Activated CD8-positive, alpha-beta T cell treated with anti-CD3 and anti-CD28 coated beads for 36 hours (primary cell): Measurements from ENCODE around the gene ATPAF1. TPM values are rescaled to one million over a fixed set of nuclear protein-coding genes. Genes with fewer than 3 reads are reported as not detected.

Experiments used
- ATAC-seq: fragments of 200-7000 bp; cut with Tn5 transposase; one replicate; pipeline ENCODE4 v1.10.0; 2021; ENCODE audit warnings: mild to moderate bottlenecking, moderate library complexity
- CTCF ChIA-PET: fragments of 350-600 bp; sonication (Branson Sonifier 250); formaldehyde crosslinking; loops from one replicate; lab custom pipeline; 2021; ENCODE audit warnings: antibody characterized with exemption; lab: Charles Lee
- POLR2A ChIA-PET: fragments of 350-600 bp; sonication (Branson Sonifier 250); formaldehyde crosslinking; loops from one replicate; lab custom pipeline; 2021; ENCODE audit warnings: antibody characterized with exemption; lab: Charles Lee
- DNase-seq: peaks from one replicate; pipeline ENCODE4 v3.0.0-alpha.2; 2020
- H3K27ac Mint-ChIP-seq: one replicate; pipeline ENCODE4 v1.8.0; 2021; ENCODE audit warnings: mild to moderate bottlenecking, mixed read lengths
- H3K27me3 Mint-ChIP-seq: one replicate; pipeline ENCODE4 v1.8.0; 2021; ENCODE audit warnings: mixed read lengths
- H3K36me3 Mint-ChIP-seq: one replicate; pipeline ENCODE4 v1.8.0; 2021; ENCODE audit warnings: low read depth, mixed read lengths
- H3K4me1 Mint-ChIP-seq: one replicate; pipeline ENCODE4 v1.8.0; 2021; ENCODE audit warnings: low read depth, mixed read lengths
- H3K4me3 Mint-ChIP-seq: one replicate; pipeline ENCODE4 v1.8.0; 2021; ENCODE audit warnings: mild to moderate bottlenecking, moderate library complexity, mixed read lengths
- H3K9me3 Mint-ChIP-seq: one replicate; pipeline ENCODE4 v1.8.0; 2021; ENCODE audit warnings: mixed read lengths
- CTCF ChIP-seq: fragments of 200-600 bp; IDR thresholded peaks from one replicate; pipeline ENCODE4 v1.8.0; 2022; ENCODE audit warnings: antibody characterized with exemption, mild to moderate bottlenecking
- intact Hi-C: fragments of 100-400 bp; cut with micrococcal nuclease; formaldehyde crosslinking; loops from one replicate; pipeline ENCODE4 v1.10.0; 2022
- total RNA-seq, 2 experiments: library from RNA; stranded (reverse); gene quantifications; one replicate each; pipeline ENCODE4 v1.2.3, GENCODE V29; 2021

ATPAF1 gene
- total RNA-seq, 2 experiments from 2014 or later = 40.3 to 41.8 TPM

- Mint-ChIP-seq H3K27ac (no peak overlapping the region), H3K4me3 (no peak overlapping the region), H3K27me3 (no peaks in the 10 kb centered on the region), H3K36me3 (peaks cover 57% of the 10 kb centered on the region), H3K4me1 (peaks cover 8% of the 10 kb centered on the region), H3K9me3 (peaks cover 2% of the 10 kb centered on the region)
- DNase-seq = no peak
- ATAC-seq = no peak
- no peak for TF ChIP-seq CTCF
- CTCF ChIA-PET = no interaction called here
- POLR2A ChIA-PET = no interaction called here
- intact Hi-C loops = no loop called here
Measured at GRCh38 chr1:46692811-46693770, 24.9 kb upstream of the ATPAF1 start.

GRCh38 chr1:46691997-46692790 lies 24.0 kb upstream of the ATPAF1 start:
- no peaks in the 10 kb centered on the region for H3K27me3 Mint-ChIP-seq
- no peak overlapping the region for H3K4me3 Mint-ChIP-seq
- peak overlapping the region; percentile 12 for H3K27ac Mint-ChIP-seq
- H3K36me3 Mint-ChIP-seq = peaks cover 53% of the 10 kb centered on the region
- DNase-seq (no peak), ATAC-seq (no peak)
- ChIA-PET CTCF (no interaction called here), POLR2A (no interaction called here)
- peaks cover 2% of the 10 kb centered on the region for H3K9me3 Mint-ChIP-seq
- intact Hi-C loops = no loop called here
- no peak for TF ChIP-seq CTCF
- peaks cover 10% of the 10 kb centered on the region for H3K4me1 Mint-ChIP-seq

GRCh38 chr1:46690931-46691421 lies 22.8 kb upstream of the ATPAF1 start:
- no peak for TF ChIP-seq CTCF
- no peaks in the 10 kb centered on the region for H3K27me3 Mint-ChIP-seq
- intact Hi-C loops = no loop called here
- peaks cover 54% of the 10 kb centered on the region for H3K36me3 Mint-ChIP-seq
- no peak overlapping the region for H3K4me3 Mint-ChIP-seq
- ATAC-seq (no peak), DNase-seq (no peak)
- H3K9me3 Mint-ChIP-seq = peaks cover 2% of the 10 kb centered on the region
- peak overlapping the region; percentile 5 for H3K27ac Mint-ChIP-seq
- POLR2A ChIA-PET = no interaction called here
- peaks cover 10% of the 10 kb centered on the region for H3K4me1 Mint-ChIP-seq
- CTCF ChIA-PET = interaction anchor here (1.3 kb wide), 1 partner anchor 18 kb away, joined by 4 read pairs; no protein-coding TSS in a partner anchor

- H3K27ac Mint-ChIP-seq = peak overlapping the region; percentile 68
- intact Hi-C loops = no loop called here
- H3K4me3 Mint-ChIP-seq = no peak overlapping the region
- no peaks in the 10 kb centered on the region for H3K27me3 Mint-ChIP-seq
- no peak for TF ChIP-seq CTCF
- DNase-seq (no peak), ATAC-seq (no peak)
- H3K9me3 Mint-ChIP-seq = no peaks in the 10 kb centered on the region
- H3K36me3 Mint-ChIP-seq = peaks cover 45% of the 10 kb centered on the region
- H3K4me1 Mint-ChIP-seq = peaks cover 10% of the 10 kb centered on the region
- ChIA-PET POLR2A (no interaction called here), CTCF (interaction anchor here (1.3 kb wide), 1 partner anchor 17 kb away, joined by 4 read pairs; no protein-coding TSS in a partner anchor)
Measured at GRCh38 chr1:46689897-46690296, 21.7 kb upstream of the ATPAF1 start.
